Measurements from ENCODE around the gene RASA2. TPM values are rescaled to one million over a fixed set of nuclear protein-coding genes. Genes with fewer than 3 reads are reported as not detected.
"Not testable (repeated sequence)": the region's sequence is repeated elsewhere in the genome, so short reads cannot be mapped to it uniquely, and the experiment has no call there.

RASA2 gene
- total RNA-seq, 1 donor from 2014 or later = 10.0 TPM

DNA sequence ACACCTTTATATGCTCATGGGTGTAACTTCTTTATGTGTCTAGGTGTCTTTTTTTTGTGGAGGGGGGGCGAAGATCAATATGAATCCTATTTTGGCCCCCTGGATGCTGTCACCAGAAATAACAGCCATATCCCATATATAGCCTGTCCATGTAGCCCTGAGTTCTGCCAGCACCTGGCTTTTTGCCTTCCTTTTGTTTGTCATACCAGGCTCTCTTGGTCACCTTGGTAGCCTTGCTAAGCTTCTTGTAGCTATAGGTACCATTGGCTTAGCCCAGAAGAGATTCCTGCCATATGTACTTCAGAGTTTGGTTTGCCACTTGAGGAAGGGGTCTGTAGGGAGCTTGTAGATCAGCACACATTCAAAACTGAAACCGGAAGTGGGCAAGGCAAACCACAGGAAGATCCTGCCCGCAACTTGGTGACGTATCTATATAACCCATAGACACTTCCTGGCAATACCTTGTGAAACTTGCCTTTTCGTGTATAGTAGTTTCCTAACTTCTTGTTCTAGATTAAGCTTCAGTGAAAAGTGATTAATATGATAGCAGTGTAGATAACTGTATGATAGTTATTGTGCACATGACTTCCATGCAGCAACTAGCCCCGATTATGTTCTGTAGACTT lies 11.9 kb downstream of the RASA2 start:
- DNase-seq (ENCODE audit: low spot score) = peak; percentile 77

DNA sequence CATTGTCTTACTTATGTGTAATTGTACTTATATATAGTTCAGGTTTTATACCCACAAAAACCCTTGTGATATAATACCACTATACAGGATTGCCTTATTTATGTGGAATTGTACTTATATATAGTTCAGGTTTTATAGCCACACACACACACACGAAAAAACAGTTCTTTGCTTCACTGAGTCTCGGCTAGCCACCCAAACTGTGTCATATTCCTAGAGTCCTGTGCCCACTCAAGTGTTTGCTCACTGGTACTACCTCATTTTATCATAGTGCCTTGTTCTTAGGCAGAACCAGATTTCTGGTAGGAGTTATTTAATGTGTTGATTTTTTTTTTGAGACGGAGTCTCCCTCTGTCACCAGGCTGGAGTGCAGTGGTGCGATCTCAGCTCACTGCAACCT lies 12.5 kb downstream of the RASA2 start:
- no peak for DNase-seq (ENCODE audit: low spot score)

DNA sequence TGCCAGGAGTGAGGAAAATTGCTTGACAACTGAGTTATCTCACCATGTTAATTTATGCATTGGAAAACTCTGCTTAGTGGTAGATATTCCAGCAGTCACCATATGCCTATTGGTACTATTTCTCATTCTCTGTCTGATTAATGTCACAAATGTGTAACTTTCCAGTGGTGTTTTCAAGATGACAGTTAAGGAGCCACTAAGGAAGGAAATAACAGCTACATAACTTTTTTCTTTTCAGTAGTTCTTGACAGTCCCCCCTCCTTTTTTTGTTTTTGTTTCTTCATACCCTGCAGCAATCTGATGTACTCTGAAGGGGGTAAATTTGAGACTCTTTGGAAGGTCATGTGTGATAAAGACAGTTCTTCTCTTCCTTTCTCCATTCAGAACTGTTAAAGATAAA lies 13.1 kb downstream of the RASA2 start:
- DNase-seq (ENCODE audit: low spot score) = no peak

DNA sequence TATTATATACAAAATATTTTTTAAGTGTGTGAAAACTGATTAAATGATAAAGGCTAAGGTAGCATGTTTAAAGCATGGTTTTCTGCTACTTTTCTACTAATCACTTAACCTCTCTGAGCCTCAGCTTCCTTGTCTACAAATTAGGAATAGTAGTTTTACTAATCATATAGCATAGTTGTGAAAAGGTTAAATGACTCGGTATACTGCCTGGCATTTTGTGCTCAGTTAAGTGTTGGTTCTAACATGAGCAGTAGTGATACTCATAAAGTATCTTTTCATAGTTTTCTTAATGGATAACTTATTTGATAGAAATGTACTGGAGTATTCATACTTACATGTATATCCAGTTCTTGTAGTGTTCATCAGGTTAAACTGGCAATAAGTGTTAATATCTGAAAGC lies 13.6 kb downstream of the RASA2 start:
- no peak for DNase-seq (ENCODE audit: low spot score)

DNA sequence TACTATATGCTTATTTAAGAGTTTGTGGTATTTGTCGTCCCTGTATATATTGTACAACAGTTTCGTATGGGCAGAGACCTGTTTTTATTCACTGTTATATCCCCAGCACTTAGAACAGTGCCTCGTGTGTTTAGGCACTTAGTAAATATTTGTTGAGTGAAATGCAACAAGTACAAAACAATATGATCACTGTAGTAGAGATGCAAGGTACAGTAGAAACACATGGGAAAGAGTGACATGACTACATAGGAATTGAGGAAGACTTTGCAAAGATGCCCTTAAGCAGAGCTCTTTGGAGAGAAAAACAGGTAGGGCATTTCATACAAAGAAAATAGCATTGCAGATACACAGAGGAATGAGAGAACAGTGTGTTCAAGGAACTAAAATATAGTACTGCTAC lies 18.3 kb downstream of the RASA2 start:
- no peak for DNase-seq (ENCODE audit: low spot score)

DNA sequence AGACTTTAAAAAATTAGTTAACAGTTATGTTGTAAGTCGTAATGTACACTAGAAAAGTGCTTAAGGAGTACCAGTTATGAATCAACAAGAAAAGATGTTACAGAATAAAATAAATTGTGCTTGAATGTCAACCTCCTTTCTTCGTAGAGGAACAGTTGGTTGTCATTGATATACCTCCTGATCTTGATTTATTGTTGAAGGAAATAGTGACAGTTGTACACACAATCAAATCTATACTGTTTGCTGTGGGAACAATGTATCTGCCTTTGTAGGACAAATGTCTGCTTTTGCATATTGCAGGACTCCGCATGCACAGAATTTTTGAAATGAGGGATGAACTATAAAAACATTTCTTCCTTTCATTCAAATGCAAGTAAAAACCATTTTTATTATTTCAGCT lies 19.2 kb downstream of the RASA2 start:
- no peak for DNase-seq (ENCODE audit: low spot score)

DNA sequence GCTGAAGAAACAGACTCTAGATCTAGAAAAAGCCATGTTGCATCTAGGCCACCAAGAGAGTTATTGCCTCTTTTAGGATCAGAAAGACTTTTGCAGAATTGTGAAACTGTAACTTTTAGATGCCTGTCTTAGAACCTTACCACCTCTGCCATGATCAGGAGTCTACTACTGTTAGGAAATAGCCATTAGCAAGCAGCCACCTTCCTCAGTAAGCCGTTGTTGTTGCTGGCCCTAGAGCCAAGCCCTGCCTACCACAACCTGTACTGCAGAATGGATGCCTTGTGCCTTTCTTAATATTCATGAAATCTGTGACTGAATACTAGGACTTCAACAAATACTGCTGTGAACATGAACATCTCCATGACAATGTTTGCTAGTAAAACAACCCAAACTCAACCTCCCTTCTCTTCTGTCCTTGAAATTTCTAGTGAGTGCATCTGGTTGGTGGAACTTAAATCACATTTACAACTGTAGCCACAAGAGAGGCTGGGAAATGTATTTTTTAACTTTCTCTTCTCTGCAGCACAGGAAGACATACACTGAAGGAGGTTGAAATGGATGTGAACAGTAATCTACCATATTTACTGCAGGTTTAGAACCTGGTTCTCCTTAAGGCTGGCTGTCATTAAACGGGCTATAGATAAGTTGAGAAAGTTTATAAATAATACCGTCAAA lies 20.7 kb downstream of the RASA2 start:
- DNase-seq (ENCODE audit: low spot score) = no peak

DNA sequence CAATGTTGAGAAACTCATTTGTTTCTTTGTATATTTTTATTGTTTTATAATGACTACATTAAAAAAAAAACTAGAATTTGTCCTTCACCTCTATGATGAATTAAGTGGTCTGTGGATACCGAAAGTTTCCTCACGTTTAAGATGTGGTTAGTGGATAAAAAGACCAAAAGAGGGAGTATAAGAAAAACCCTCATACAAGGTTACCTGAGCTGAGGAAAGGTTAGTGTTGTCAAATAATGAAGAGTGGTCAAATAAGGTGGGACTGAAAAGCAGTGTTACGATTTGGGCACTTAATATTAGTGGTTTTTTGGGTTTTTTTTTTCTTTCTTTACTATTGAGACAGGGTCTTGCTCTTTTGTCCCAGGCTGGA lies 21.2 kb downstream of the RASA2 start:
- DNase-seq (ENCODE audit: low spot score) = no peak

DNA sequence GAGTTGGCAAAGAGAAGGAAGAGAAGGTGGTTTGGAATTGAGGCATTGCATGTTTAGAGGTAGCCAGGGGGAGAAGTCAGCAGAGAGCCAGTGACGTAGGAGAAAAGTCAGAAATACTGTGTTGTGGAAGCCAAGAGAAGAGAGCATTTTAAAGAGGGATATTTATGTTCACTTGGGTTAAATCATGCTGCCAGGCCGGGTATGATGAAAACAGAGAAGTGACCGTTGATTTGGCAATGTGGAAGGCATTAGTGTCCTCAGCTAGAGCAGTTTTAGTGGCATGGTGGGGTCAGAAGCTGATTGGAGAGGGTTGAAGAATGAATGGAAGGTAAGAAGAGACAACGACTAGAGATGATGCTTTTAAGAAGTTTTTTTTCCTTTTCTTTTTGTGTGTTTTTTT lies 24.5 kb downstream of the RASA2 start:
- no peak for DNase-seq (ENCODE audit: low spot score)

DNA sequence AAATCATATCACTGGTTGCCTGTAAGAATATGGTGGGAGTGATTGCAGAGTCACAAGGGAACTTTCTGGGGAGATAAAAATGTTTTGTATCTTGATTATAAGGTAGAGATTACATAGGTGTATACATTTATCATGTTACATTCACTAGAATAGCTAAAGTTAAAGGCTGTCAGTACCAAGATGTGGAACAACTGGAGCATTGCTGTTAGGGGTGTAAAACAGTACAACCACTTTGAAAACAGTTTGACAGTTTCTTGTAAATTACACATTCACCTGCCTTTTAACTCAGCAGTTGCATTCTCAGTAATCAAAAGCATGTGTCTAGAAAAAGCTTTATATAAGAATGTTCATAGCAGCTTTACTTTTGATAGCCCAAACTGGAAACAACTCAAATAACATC lies 27.6 kb downstream of the RASA2 start:
- DNase-seq (ENCODE audit: low spot score) = no peak

DNA sequence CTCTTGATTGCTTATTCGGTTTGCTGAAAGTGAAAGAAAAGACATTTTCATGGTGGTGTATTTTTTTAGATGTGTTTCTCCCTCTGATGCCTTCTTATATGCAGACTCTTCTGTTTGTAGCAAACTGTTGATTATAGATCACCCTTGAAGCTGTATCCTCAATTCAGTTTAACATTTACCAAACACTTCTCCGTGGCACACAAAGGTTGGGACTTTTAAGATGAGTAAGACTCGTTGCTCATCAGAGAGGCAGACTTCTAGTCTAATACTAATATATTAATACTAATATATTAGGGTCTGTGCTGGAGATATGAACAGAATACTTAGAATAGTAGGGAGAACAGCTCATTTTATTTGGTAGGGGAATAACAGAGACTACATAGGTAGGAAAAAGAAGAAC lies 32.8 kb downstream of the RASA2 start:
- DNase-seq (ENCODE audit: low spot score) = no peak

DNA sequence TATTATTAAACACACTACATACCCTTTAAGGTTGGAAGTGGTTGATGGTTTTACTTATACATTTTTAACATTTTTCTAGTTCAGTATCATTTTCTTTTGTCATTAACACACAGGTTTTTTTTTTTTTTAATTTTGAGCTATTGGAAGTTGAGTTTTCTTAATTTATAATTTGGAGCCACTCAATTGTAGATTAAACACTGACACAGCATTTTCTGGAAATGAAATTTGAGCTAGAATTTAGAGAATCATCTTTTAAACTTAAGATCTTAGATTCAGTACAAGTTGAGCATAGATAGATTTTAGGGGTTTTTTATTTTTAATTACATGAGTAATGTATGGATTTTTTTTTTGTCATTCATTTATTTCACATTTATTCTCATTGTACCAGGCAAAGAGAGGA lies 35.0 kb downstream of the RASA2 start:
- DNase-seq (ENCODE audit: low spot score) = no peak

DNA sequence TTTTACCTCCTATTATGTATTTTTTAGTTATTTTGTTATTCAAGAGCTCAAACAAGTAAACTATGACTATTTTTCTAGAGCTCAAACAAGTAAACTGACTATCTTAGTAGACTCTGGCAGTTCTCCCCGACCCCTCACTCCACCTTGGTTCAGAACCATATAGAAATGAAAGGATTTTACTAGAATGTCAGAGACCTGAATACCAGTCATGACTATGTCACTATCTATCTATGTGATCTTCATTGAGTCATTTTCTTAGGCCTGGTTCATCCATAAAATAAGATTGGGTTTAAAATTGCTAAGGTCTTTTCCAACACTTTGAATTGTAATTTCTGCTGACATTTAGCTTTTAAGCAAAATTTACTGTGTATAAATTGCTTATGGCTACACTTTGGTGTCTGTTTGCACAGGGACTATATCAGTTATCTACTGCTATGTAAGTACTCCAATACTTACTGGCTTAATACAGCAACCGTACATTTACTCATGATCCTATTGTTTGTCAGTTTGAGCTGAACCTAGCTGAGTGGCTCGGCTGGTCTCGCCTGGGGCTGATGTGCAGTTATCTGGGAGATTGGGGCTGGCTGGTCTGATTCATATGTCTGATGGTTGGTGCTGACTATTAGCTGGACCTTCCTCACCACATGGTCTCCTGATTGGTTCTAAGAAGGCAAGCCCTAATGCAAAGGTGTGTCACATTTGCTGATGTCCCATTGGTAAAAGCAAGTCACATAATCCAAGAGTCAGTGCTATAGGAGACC lies 37.0 kb downstream of the RASA2 start:
- no peak for DNase-seq (ENCODE audit: low spot score)

DNA sequence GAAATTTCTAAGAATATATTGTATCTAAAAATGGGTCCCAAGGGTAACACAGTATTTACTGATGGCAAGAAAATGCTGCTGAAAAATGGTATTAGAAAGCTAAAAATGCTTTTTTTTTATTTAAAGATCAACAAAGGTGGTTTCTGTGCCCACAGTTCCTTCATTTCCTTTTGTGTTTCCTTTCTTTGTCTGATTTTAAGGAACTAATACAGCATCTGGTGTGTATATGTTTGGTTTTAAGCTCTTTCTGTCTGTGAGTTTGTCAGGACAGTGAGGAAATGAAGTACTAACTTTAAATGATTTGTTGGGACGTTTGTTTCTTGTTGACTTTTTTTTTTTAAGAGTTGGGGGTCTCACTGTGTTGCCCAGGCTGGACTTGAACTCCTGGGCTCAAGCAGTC lies 38.2 kb downstream of the RASA2 start:
- no peak for DNase-seq (ENCODE audit: low spot score)

DNA sequence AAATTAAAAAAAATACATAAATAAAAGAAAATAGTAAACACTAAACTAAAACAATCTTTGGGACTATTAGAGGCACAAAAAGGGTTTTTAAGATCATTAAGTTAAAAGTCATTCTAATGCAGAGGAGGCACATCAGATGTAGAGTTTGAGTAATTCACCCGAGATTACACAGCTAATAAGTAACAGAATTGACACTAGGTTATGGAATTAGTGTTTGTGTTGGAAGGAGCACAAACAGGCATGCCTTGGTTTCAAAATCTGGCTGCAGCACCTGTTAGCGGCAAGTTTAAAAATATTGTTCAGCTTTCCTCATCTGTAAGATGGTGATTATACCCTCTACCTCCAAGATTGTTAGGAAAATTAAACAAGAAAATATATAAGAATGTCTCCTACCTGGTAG lies 39.0 kb downstream of the RASA2 start:
- no peak for DNase-seq (ENCODE audit: low spot score)

DNA sequence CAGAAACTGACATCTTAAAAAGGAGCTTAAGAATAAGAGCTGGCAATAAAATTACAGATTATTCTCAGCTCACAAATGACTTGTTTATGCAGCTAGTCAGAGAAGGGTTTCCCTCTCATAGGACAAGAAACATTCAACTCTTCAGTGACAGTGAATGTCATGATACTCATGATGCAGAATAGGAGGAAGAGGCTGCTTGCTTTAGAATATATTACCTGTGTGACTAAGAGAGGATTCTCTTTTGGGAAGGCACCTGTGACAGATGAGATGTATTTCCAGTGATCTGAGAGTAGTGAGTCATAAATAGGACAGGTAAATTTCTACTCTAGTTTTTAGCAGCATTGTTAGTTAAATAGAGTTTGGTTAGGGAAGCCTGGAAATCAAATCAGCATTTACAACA lies 39.9 kb downstream of the RASA2 start:
- DNase-seq (ENCODE audit: low spot score) = no peak

DNA sequence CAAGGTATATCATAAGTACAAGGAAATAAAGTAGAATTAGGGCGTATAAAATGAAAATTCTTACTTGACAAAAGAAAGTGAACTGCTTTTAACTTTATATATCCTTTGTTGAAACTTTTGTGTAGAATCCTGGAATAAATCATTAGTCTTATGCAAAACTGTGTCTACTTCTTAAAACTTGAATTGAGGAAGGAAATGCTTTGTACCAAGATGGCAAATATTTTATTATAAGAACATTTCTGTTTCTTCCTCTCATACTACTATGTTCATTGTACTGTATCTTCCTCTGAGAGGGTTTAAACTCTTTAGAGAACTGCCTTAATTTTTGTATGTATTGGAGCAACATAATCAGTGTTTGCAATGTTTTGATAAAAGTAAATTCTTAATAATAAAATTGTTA lies 42.0 kb downstream of the RASA2 start:
- DNase-seq (ENCODE audit: low spot score) = no peak

DNA sequence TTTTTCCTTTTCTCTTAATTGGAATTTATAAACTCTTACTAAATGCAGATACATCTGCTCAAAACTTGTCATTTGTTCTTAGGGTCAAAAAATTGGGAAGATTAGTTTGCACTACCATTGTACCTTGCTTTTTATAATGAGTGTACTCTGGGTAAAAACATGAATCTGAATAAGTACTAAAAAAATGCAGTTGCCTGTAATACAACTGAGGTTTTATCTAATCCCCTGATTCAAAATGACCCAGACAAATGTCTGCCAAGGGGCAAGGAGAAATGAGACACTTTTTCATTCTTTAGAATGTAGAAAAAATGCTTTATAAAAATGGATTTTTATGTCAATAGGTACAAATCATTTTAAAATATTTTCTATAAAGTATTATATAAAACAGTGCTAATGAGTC lies 42.4 kb downstream of the RASA2 start:
- DNase-seq (ENCODE audit: low spot score) = no peak

DNA sequence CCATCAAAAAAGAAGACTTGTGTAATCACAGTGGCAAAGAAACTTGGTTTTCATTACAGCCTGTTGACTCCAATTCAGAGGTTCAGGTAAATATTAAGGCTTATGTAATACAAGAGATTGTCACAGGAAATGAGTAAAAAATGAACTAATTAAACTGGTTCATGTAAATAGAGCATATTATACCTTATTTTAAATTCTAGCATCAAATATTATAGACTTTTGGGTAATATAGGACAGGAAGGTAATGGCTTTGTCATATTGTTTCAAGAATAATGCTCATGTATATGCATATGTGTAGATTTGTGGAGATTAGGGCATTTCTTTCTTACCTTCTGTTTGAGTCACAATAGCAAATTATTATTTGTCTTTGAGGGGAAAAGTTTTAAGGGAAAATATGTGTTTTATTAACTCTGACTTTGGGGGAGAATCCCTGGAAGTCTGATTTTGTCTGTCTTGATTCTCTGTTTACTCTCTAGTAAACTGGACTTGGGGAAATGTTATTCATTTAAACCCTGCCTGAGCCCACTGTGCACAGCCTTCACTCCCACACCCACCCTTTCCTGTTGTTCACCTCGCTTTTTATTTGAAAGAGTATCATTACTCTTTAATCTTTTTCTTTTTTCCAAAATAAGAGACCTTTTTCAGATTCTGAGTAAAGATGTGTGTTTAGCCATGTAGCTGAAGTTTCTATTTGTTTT lies 43.0 kb downstream of the RASA2 start:
- no peak for DNase-seq (ENCODE audit: low spot score)

DNA sequence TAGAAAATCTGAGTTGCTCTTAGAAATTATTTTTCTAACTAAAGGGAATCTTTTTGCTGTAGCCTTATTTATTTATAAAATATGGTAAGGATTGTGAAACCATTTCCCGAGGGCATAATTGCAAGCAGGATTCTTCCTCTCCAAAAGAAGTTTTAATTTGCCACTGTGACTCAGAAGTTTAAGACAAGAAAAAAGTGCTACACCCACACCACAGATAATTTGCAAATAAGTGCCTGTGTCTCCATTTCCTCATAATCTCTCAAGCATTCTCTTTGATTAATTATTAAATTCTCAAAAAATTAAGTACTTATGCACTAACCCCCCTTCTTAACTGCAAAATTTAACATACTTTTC lies 43.6 kb downstream of the RASA2 start:
- no peak for DNase-seq (ENCODE audit: low spot score)

DNA sequence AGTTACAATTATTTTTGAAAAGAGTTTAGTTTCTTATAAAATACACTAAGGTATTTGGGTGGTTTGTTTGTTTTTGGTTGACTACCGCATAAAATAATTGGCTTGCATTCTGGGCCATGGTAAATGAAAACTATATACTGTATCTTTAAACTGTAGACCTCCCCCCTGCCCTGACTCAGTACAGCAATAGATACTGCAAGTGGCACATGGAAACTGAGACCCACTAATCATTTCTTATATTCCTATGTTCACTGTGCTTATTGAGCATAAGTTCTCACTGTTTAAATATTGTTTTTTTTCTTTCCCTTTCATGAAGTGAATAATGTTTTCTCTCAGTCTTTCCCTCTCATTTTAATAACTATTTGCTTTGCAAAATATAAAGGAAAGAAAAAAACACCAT lies 45.8 kb downstream of the RASA2 start:
- DNase-seq (ENCODE audit: low spot score) = no peak

DNA sequence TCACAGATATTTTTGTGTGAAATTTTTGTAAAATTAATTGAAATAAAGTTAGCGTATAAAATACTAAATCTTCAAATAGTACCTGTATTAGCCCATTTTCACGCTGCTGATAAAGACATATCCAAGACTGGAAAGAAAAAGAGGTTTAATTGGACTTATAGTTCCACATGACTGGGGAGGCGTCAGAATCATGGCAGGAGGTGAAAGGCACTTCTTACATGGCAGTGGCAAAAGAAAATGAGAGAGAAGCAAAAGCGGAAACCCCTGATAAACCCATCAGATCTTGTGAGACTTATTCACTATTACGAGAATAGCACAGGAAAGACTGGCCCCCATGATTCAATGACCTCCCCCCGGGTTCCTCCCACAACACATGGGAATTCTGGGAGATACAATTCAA lies 49.2 kb downstream of the RASA2 start:
- not testable (repeated sequence) for DNase-seq (ENCODE audit: low spot score)

DNA sequence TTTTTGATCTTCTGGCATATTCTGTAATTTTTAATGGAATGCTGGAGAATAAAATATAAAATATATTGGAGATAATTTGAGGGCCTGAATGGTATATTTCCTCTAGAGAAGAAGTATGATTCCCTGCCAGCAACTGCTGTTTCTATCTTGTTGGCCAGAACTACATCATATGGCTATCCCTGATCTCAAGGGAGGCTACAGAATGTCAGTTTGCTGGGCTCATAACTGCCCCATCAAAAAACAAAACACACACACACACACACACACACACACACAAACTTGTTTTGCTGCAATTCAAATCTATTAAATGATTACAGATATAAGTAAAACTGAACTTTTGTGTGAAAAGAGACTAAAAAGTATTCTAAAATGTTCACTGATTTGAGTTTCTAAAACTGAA lies 51.0 kb downstream of the RASA2 start:
- DNase-seq (ENCODE audit: low spot score) = no peak
